HG02840 (cell line): ENCODE measurements around the gene PXMP2.
A peak's percentile ranks its signal among the peaks of the same experiment; 100 is the strongest.
"Not testable (repeated sequence)": the region's sequence is repeated elsewhere in the genome, so short reads cannot be mapped to it uniquely, and the experiment has no call there.

ENCODE experiments used
- ATAC-seq: cut with Tn5 transposase; IDR thresholded peaks from one replicate; pipeline ENCODE4 v1.9.1; 2021; ENCODE audit warnings: mild to moderate bottlenecking, moderate library complexity, moderate number of reproducible peaks; ENCODE audit not compliant: unreplicated experiment, low FRiP score

The PXMP2 gene

GRCh38 chr12:132689227-132689626 is 1.8 kb downstream of the PXMP2 start:
- no peak for ATAC-seq

- ATAC-seq, result no peak
Measured at GRCh38 chr12:132690112-132690511, 2.7 kb downstream of the PXMP2 start.

- ATAC-seq, result not testable (repeated sequence)
Measured at GRCh38 chr12:132692030-132692429, 4.6 kb downstream of the PXMP2 start.

GRCh38 chr12:132694888-132695287 is 7.5 kb downstream of the PXMP2 start:
- ATAC-seq, result not testable (repeated sequence)

- ATAC-seq, result no peak
Measured at GRCh38 chr12:132695431-132695830, 8.0 kb downstream of the PXMP2 start.

- no peak for ATAC-seq
Measured at GRCh38 chr12:132698341-132698740, 11.0 kb downstream of the PXMP2 start.

- ATAC-seq, result no peak
Measured at GRCh38 chr12:132700212-132700822, 12.9 kb downstream of the PXMP2 start.

- no peak for ATAC-seq
Measured at GRCh38 chr12:132702640-132703039, 15.3 kb downstream of the PXMP2 start.

- ATAC-seq, result no peak
Measured at GRCh38 chr12:132703641-132704040, 16.3 kb downstream of the PXMP2 start.

GRCh38 chr12:132707241-132707640 is 19.9 kb downstream of the PXMP2 start:
- no peak for ATAC-seq

GRCh38 chr12:132708150-132708549 is 20.8 kb downstream of the PXMP2 start:
- ATAC-seq, result no peak

- ATAC-seq, result peak; percentile 32
Measured at GRCh38 chr12:132710043-132710404, 22.6 kb downstream of the PXMP2 start.

- peak; percentile 89 for ATAC-seq
Measured at GRCh38 chr12:132710405-132711079, 23.2 kb downstream of the PXMP2 start, which contains the start of gene PGAM5. PGAM5 (plus strand) TSS chr12:132710842; CDS start chr12:132710877, 35 bp downstream.

- ATAC-seq, result peak; percentile 4
Measured at GRCh38 chr12:132711080-132711843, 23.9 kb downstream of the PXMP2 start.

GRCh38 chr12:132713123-132713522 is 25.7 kb downstream of the PXMP2 start:
- ATAC-seq, result no peak

- no peak for ATAC-seq
Measured at GRCh38 chr12:132715874-132716273, 28.5 kb downstream of the PXMP2 start.

- ATAC-seq, result no peak
Measured at GRCh38 chr12:132716356-132716755, 29.0 kb downstream of the PXMP2 start.

GRCh38 chr12:132717011-132717410 is 29.6 kb downstream of the PXMP2 start:
- no peak for ATAC-seq

- no peak for ATAC-seq
Measured at GRCh38 chr12:132717531-132718387, 30.4 kb downstream of the PXMP2 start.

GRCh38 chr12:132718644-132719043 is 31.3 kb downstream of the PXMP2 start:
- no peak for ATAC-seq
